ENCODE measurements around the gene IP6K2. TPM values are rescaled to one million over a fixed set of nuclear protein-coding genes. Genes with fewer than 3 reads are reported as not detected.
A peak's percentile ranks its signal among the peaks of the same experiment; 100 is the strongest.

IP6K2 gene
- total RNA-seq, 1 donor from 2014 or later: 182 TPM

DNA sequence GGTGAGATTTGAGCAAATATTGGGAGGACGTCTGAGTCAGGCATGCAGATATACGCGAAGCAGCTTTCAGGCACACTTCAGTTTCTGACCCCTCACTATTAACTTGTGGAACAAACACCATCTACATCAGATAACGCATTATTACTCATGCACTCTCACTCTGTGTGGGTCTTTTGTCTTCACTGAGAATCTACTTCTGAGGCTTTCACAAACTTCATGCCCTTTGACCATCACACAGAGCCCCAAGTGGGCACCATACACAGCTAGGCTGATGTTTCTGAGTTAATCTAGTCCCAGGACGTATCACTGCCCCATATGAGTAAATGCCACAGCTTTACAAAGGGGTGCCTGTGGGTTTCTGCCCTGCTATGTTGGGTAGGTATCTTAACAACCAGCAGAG, 39.6 kb upstream of the IP6K2 start:
- no peaks in the 10 kb centered on the region for H3K9me3 Mint-ChIP-seq (ENCODE audit: unreplicated experiment)

GRCh38 chr3:48750856-48751255, 33.8 kb upstream of the IP6K2 start:
- Mint-ChIP-seq H3K27me3 (ENCODE audit: unreplicated experiment) (peaks cover 2% of the 10 kb centered on the region), H3K4me3 (ENCODE audit: unreplicated experiment) (no peak overlapping the region), H3K36me3 (ENCODE audit: unreplicated experiment) (peaks cover 3% of the 10 kb centered on the region), H3K9me3 (ENCODE audit: unreplicated experiment) (no peaks in the 10 kb centered on the region), H3K27ac (ENCODE audit: unreplicated experiment) (no peak overlapping the region), H3K4me1 (ENCODE audit: low read depth, unreplicated experiment) (peaks cover 10% of the 10 kb centered on the region)
- TF ChIP-seq CTCF (IDR thresholded peaks at IDR 0.05; ENCODE audit: partially characterized antibody, unreplicated experiment): no peak
- DNase-seq: no peak

More for the DNA sequence above, 39.6 kb upstream of the IP6K2 start:
- TF ChIP-seq CTCF (IDR thresholded peaks at IDR 0.05; ENCODE audit: partially characterized antibody, unreplicated experiment): no peak
- DNase-seq: no peak
- H3K27me3 Mint-ChIP-seq (ENCODE audit: unreplicated experiment): no peaks in the 10 kb centered on the region
- H3K36me3 Mint-ChIP-seq (ENCODE audit: unreplicated experiment): no peaks in the 10 kb centered on the region
- no peak overlapping the region for H3K27ac Mint-ChIP-seq (ENCODE audit: unreplicated experiment)
- H3K4me3 Mint-ChIP-seq (ENCODE audit: unreplicated experiment): no peak overlapping the region
- no peaks in the 10 kb centered on the region for H3K4me1 Mint-ChIP-seq (ENCODE audit: low read depth, unreplicated experiment)

DNA sequence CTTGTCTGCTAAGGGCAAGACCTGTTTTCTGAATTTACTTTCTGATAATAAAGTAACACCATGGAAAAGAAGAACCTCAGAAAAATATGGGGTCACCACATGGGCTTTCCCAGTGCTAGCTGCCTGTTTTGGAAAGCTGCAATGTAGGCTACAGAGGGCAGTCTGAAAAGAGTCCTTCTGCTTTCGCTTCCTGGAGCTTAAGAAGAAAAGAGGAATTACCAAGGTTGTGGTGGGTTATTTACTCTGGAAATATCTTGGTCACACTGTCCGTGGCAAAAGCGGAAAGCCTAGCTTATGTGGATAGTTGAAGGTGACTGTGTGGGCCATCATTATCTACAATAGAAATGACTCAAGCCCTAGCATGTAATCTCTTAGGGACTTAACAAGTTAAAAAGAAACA, 31.7 kb upstream of the IP6K2 start:
- Mint-ChIP-seq H3K9me3 (ENCODE audit: unreplicated experiment) (no peaks in the 10 kb centered on the region), H3K27ac (ENCODE audit: unreplicated experiment) (no peak overlapping the region), H3K36me3 (ENCODE audit: unreplicated experiment) (peaks cover 3% of the 10 kb centered on the region), H3K4me3 (ENCODE audit: unreplicated experiment) (no peak overlapping the region), H3K27me3 (ENCODE audit: unreplicated experiment) (peaks cover 2% of the 10 kb centered on the region), H3K4me1 (ENCODE audit: low read depth, unreplicated experiment) (peaks cover 10% of the 10 kb centered on the region)
- DNase-seq: no peak
- TF ChIP-seq CTCF (IDR thresholded peaks at IDR 0.05; ENCODE audit: partially characterized antibody, unreplicated experiment): no peak

GRCh38 chr3:48747706-48748105, 30.7 kb upstream of the IP6K2 start:
- peaks cover 10% of the 10 kb centered on the region for H3K4me1 Mint-ChIP-seq (ENCODE audit: low read depth, unreplicated experiment)
- no peaks in the 10 kb centered on the region for H3K9me3 Mint-ChIP-seq (ENCODE audit: unreplicated experiment)
- H3K27me3 Mint-ChIP-seq (ENCODE audit: unreplicated experiment): peaks cover 2% of the 10 kb centered on the region
- TF ChIP-seq CTCF (IDR thresholded peaks at IDR 0.05; ENCODE audit: partially characterized antibody, unreplicated experiment): no peak
- peak overlapping the region; percentile 21 for H3K4me3 Mint-ChIP-seq (ENCODE audit: unreplicated experiment)
- H3K27ac Mint-ChIP-seq (ENCODE audit: unreplicated experiment): no peak overlapping the region
- H3K36me3 Mint-ChIP-seq (ENCODE audit: unreplicated experiment): peaks cover 3% of the 10 kb centered on the region
- no peak for DNase-seq

DNA sequence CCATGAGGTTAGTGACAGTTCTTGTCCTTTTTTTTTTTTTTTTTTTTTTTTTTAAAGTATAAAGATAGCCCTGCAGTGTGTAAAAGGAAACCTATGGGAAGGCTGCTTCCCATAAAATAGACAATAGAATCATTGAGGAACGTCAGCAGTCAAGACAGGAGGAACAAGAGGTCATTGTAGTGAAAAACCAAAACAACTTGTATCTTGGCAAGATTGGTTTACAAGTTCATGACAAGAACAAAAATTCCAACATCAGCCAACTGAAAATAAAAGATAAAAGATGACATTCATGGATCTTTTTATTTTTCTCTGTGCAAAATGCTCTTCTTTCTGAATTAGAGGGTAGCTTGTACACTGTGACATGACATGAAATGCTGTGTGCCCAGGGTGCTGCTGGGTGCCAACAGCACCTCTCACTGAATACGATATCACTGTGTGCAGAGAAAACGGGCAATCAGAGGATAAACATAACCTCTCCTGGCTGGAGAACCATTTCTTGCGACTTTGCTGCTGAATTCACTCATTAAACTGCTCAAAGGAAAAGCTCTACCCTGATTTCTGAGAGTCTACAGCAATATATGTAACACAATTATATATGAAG, 30.1 kb upstream of the IP6K2 start:
- TF ChIP-seq CTCF (IDR thresholded peaks at IDR 0.05; ENCODE audit: partially characterized antibody, unreplicated experiment): no peak
- H3K27me3 Mint-ChIP-seq (ENCODE audit: unreplicated experiment): peaks cover 2% of the 10 kb centered on the region
- H3K4me3 Mint-ChIP-seq (ENCODE audit: unreplicated experiment): peak overlapping the region; percentile 21
- H3K36me3 Mint-ChIP-seq (ENCODE audit: unreplicated experiment): peaks cover 3% of the 10 kb centered on the region
- H3K27ac Mint-ChIP-seq (ENCODE audit: unreplicated experiment): peak overlapping the region; percentile 49
- no peak for DNase-seq
- H3K4me1 Mint-ChIP-seq (ENCODE audit: low read depth, unreplicated experiment): peaks cover 10% of the 10 kb centered on the region
- no peaks in the 10 kb centered on the region for H3K9me3 Mint-ChIP-seq (ENCODE audit: unreplicated experiment)
